DOHH2 (cell line): ENCODE results near the gene ARL5A.

Experiments used
- EZH2phosphoT487 ChIP-seq: fragments of 200-600 bp; sonication (generic); IDR thresholded peaks from 2 replicates; pipeline ENCODE4 v1.6.1; 2017; ENCODE audit warnings: borderline replicate concordance, mild to moderate bottlenecking, antibody characterized with exemption, low read length, moderate library complexity, mixed read lengths
- TF ChIP-seq, protein P1 (sequence below): fragments of 200-600 bp; sonication (generic); IDR thresholded peaks from one replicate; pipeline ENCODE4 v1.5.1; 2014; ENCODE audit warnings: antibody characterized with exemption, mild to moderate bottlenecking, low read depth, low read length; ENCODE audit not compliant: poor library complexity, severe bottlenecking

- TF ChIP-seq, protein P1, sequence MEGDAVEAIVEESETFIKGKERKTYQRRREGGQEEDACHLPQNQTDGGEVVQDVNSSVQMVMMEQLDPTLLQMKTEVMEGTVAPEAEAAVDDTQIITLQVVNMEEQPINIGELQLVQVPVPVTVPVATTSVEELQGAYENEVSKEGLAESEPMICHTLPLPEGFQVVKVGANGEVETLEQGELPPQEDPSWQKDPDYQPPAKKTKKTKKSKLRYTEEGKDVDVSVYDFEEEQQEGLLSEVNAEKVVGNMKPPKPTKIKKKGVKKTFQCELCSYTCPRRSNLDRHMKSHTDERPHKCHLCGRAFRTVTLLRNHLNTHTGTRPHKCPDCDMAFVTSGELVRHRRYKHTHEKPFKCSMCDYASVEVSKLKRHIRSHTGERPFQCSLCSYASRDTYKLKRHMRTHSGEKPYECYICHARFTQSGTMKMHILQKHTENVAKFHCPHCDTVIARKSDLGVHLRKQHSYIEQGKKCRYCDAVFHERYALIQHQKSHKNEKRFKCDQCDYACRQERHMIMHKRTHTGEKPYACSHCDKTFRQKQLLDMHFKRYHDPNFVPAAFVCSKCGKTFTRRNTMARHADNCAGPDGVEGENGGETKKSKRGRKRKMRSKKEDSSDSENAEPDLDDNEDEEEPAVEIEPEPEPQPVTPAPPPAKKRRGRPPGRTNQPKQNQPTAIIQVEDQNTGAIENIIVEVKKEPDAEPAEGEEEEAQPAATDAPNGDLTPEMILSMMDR, result no peak
- TF ChIP-seq EZH2phosphoT487, result no peak
Observed at GRCh38 chr2:151766437-151767153, 61.6 kb downstream of the ARL5A start.
